ENCODE results near the gene GRAMD2B. TPM values are rescaled to one million over a fixed set of nuclear protein-coding genes. Genes with fewer than 3 reads are reported as not detected.

Gene GRAMD2B
- total and polyA plus RNA-seq, 2 experiments from 2014 or later, result 18.9 to 32.5 TPM

GRCh38 chr5:126454081-126454480, 30.9 kb downstream of the GRAMD2B start:
- H4K20me1 ChIP-seq (ENCODE audit: insufficient read depth, poor library complexity, severe bottlenecking), result no peaks in the 10 kb centered on the region
- no peaks in the 10 kb centered on the region for H3K9me2 ChIP-seq (replicated peaks; ENCODE audit: insufficient read depth)
- no peak overlapping the region for H3K4me2 ChIP-seq
- H3K4me3 ChIP-seq, result no peak overlapping the region
- no peak overlapping the region for H3K27ac ChIP-seq
- WGBS (ENCODE audit: low lambda C conversion rate, missing lambda C conversion rate), result 92% methylated on average over 7 of the region's 7 CpGs
- H2AFZ ChIP-seq, result no peak overlapping the region
- no peaks in the 10 kb centered on the region for H3K27me3 ChIP-seq
- H3K36me3 ChIP-seq (replicated peaks; ENCODE audit: insufficient read depth, low read depth), result no peaks in the 10 kb centered on the region
- H3K4me1 ChIP-seq (ENCODE audit: insufficient read depth), result peaks cover 5% of the 10 kb centered on the region
- H3K9me3 ChIP-seq (ENCODE audit: low read depth), result no peaks in the 10 kb centered on the region
- DNase-seq (ENCODE audit: low spot score), result no peak
- TF ChIP-seq, protein P1, sequence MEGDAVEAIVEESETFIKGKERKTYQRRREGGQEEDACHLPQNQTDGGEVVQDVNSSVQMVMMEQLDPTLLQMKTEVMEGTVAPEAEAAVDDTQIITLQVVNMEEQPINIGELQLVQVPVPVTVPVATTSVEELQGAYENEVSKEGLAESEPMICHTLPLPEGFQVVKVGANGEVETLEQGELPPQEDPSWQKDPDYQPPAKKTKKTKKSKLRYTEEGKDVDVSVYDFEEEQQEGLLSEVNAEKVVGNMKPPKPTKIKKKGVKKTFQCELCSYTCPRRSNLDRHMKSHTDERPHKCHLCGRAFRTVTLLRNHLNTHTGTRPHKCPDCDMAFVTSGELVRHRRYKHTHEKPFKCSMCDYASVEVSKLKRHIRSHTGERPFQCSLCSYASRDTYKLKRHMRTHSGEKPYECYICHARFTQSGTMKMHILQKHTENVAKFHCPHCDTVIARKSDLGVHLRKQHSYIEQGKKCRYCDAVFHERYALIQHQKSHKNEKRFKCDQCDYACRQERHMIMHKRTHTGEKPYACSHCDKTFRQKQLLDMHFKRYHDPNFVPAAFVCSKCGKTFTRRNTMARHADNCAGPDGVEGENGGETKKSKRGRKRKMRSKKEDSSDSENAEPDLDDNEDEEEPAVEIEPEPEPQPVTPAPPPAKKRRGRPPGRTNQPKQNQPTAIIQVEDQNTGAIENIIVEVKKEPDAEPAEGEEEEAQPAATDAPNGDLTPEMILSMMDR (IDR thresholded peaks at IDR 0.05; ENCODE audit: poor library complexity), result no peak
- TF ChIP-seq EZH2phosphoT487 (IDR thresholded peaks at IDR 0.05; ENCODE audit: low read depth, severe bottlenecking, unreplicated experiment) (no peak), EZH2 (IDR thresholded peaks at IDR 0.05; ENCODE audit: borderline replicate concordance) (no peak)
- H3K79me2 ChIP-seq, result peaks cover 3% of the 10 kb centered on the region

- Histone ChIP-seq H3K79me2 (peaks cover 3% of the 10 kb centered on the region), H3K27ac (no peak overlapping the region), H3K9me3 (ENCODE audit: low read depth) (no peaks in the 10 kb centered on the region), H3K4me3 (no peak overlapping the region), H3K36me3 (replicated peaks; ENCODE audit: insufficient read depth, low read depth) (no peaks in the 10 kb centered on the region), H3K27me3 (no peaks in the 10 kb centered on the region), H3K9me2 (replicated peaks; ENCODE audit: insufficient read depth) (no peaks in the 10 kb centered on the region), H2AFZ (no peak overlapping the region), H3K4me2 (no peak overlapping the region), H4K20me1 (ENCODE audit: insufficient read depth, poor library complexity, severe bottlenecking) (no peaks in the 10 kb centered on the region), H3K4me1 (ENCODE audit: insufficient read depth) (peaks cover 5% of the 10 kb centered on the region)
- DNase-seq (ENCODE audit: low spot score), result no peak
- WGBS (ENCODE audit: low lambda C conversion rate, missing lambda C conversion rate), result 100% methylated on average over 1 of the region's 1 CpG
- TF ChIP-seq EZH2phosphoT487 (IDR thresholded peaks at IDR 0.05; ENCODE audit: low read depth, severe bottlenecking, unreplicated experiment), result no peak
- TF ChIP-seq, protein P1 (IDR thresholded peaks at IDR 0.05; ENCODE audit: poor library complexity), result no peak
- TF ChIP-seq EZH2 (IDR thresholded peaks at IDR 0.05; ENCODE audit: borderline replicate concordance), result no peak
Observed at GRCh38 chr5:126454535-126454934, 31.3 kb downstream of the GRAMD2B start.

- Histone ChIP-seq H3K9me3 (ENCODE audit: low read depth) (no peaks in the 10 kb centered on the region), H3K27ac (no peak overlapping the region), H3K4me3 (no peak overlapping the region), H3K4me2 (no peak overlapping the region), H4K20me1 (ENCODE audit: insufficient read depth, poor library complexity, severe bottlenecking) (no peaks in the 10 kb centered on the region), H2AFZ (no peak overlapping the region), H3K36me3 (replicated peaks; ENCODE audit: insufficient read depth, low read depth) (no peaks in the 10 kb centered on the region), H3K9me2 (replicated peaks; ENCODE audit: insufficient read depth) (no peaks in the 10 kb centered on the region), H3K27me3 (no peaks in the 10 kb centered on the region), H3K79me2 (peaks cover 6% of the 10 kb centered on the region), H3K4me1 (ENCODE audit: insufficient read depth) (peaks cover 5% of the 10 kb centered on the region)
- no peak for DNase-seq (ENCODE audit: low spot score)
- no peak for TF ChIP-seq EZH2 (IDR thresholded peaks at IDR 0.05; ENCODE audit: borderline replicate concordance)
- TF ChIP-seq, protein P1 (IDR thresholded peaks at IDR 0.05; ENCODE audit: poor library complexity), result no peak
- TF ChIP-seq EZH2phosphoT487 (IDR thresholded peaks at IDR 0.05; ENCODE audit: low read depth, severe bottlenecking, unreplicated experiment), result no peak
Observed at GRCh38 chr5:126455264-126455663, 32.1 kb downstream of the GRAMD2B start.

GRCh38 chr5:126455728-126456127, 32.5 kb downstream of the GRAMD2B start:
- Histone ChIP-seq H3K4me1 (ENCODE audit: insufficient read depth) (peaks cover 5% of the 10 kb centered on the region), H3K27ac (no peak overlapping the region), H3K79me2 (peaks cover 6% of the 10 kb centered on the region), H3K4me2 (no peak overlapping the region), H2AFZ (no peak overlapping the region), H3K9me3 (ENCODE audit: low read depth) (no peaks in the 10 kb centered on the region), H3K4me3 (no peak overlapping the region), H4K20me1 (ENCODE audit: insufficient read depth, poor library complexity, severe bottlenecking) (no peaks in the 10 kb centered on the region), H3K36me3 (replicated peaks; ENCODE audit: insufficient read depth, low read depth) (no peaks in the 10 kb centered on the region), H3K27me3 (no peaks in the 10 kb centered on the region), H3K9me2 (replicated peaks; ENCODE audit: insufficient read depth) (no peaks in the 10 kb centered on the region)
- no peak for DNase-seq (ENCODE audit: low spot score)
- 85% methylated on average over 1 of the region's 1 CpG for WGBS (ENCODE audit: low lambda C conversion rate, missing lambda C conversion rate)
- TF ChIP-seq, protein P1 (IDR thresholded peaks at IDR 0.05; ENCODE audit: poor library complexity), result no peak
- TF ChIP-seq EZH2phosphoT487 (IDR thresholded peaks at IDR 0.05; ENCODE audit: low read depth, severe bottlenecking, unreplicated experiment), result no peak
- no peak for TF ChIP-seq EZH2 (IDR thresholded peaks at IDR 0.05; ENCODE audit: borderline replicate concordance)
